ENCODE data around the gene TAF4B. TPM values are rescaled to one million over a fixed set of nuclear protein-coding genes. Genes with fewer than 3 reads are reported as not detected.

Gene TAF4B
- total RNA-seq, 1 donor from 2014 or later, result 3.2 TPM

DNA sequence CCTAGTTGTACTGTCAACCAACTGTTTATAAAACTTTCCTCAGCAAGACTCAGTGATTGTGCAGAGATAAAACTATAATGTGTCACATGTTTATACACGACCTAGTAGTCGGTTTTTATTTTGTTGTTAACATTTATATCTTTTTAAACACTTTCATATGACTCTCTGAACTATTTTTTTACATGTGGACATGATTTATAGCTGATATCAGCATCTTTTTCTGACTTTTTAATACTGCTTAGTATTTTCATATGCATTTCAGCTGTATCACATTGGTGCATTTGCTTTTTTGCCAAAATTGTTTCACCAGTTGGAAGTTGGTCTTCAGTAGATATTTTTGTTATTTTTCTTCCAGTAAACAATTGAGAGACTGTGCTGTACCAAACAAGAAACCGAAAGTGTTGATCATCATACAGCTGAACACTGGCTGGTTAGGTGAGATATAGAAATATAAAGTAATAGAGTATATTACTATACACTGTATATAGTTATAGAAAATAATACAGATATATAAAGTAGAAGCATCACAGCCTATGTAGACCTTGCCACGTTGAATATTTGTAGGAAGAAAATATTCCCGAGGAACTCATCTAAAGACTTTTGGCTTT is 167.9 kb downstream of the TAF4B start:
- H3K27me3 ChIP-seq (ENCODE audit: insufficient read depth, low read length), result no peaks in the 10 kb centered on the region
- no peak overlapping the region for H3K4me3 Mint-ChIP-seq (ENCODE audit: unreplicated experiment)
- no peak overlapping the region for H3K4me3 ChIP-seq (ENCODE audit: insufficient read depth, low read depth, low read length)
- no peaks in the 10 kb centered on the region for H3K9me3 ChIP-seq (ENCODE audit: insufficient read depth, low read depth, low read length)
- H3K27ac Mint-ChIP-seq (ENCODE audit: unreplicated experiment), result no peak overlapping the region
- H3K79me2 ChIP-seq (ENCODE audit: insufficient read depth, low read length), result no peaks in the 10 kb centered on the region
- H3K9ac ChIP-seq (ENCODE audit: low read length), result no peak overlapping the region
- no peaks in the 10 kb centered on the region for H3K4me1 ChIP-seq (ENCODE audit: insufficient read depth, low read length)
- peaks cover 1% of the 10 kb centered on the region for H3K27me3 Mint-ChIP-seq (ENCODE audit: low read depth, unreplicated experiment)
- no peaks in the 10 kb centered on the region for H3K36me3 ChIP-seq (ENCODE audit: insufficient read depth, low read length)
- H3K36me3 Mint-ChIP-seq (ENCODE audit: low read depth, unreplicated experiment), result no peaks in the 10 kb centered on the region
- no peak overlapping the region for H2AFZ ChIP-seq (ENCODE audit: low read depth, low read length)
- no peak for DNase-seq (ENCODE audit: low read depth)
- H4K20me1 ChIP-seq (ENCODE audit: insufficient read depth, low read length), result no peaks in the 10 kb centered on the region
- TF ChIP-seq, protein P1, sequence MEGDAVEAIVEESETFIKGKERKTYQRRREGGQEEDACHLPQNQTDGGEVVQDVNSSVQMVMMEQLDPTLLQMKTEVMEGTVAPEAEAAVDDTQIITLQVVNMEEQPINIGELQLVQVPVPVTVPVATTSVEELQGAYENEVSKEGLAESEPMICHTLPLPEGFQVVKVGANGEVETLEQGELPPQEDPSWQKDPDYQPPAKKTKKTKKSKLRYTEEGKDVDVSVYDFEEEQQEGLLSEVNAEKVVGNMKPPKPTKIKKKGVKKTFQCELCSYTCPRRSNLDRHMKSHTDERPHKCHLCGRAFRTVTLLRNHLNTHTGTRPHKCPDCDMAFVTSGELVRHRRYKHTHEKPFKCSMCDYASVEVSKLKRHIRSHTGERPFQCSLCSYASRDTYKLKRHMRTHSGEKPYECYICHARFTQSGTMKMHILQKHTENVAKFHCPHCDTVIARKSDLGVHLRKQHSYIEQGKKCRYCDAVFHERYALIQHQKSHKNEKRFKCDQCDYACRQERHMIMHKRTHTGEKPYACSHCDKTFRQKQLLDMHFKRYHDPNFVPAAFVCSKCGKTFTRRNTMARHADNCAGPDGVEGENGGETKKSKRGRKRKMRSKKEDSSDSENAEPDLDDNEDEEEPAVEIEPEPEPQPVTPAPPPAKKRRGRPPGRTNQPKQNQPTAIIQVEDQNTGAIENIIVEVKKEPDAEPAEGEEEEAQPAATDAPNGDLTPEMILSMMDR (IDR thresholded peaks at IDR 0.05; ENCODE audit: insufficient read depth, low read depth, low read length), result no peak
- no peak for TF ChIP-seq EZH2 (IDR thresholded peaks at IDR 0.05; ENCODE audit: insufficient read depth, low read length)
- H3K4me1 Mint-ChIP-seq (ENCODE audit: low read depth, unreplicated experiment), result no peaks in the 10 kb centered on the region
- no peak overlapping the region for H3K27ac ChIP-seq (ENCODE audit: low read depth, low read length)
- H3K4me2 ChIP-seq (ENCODE audit: low read length), result no peak overlapping the region
- H3K9me3 Mint-ChIP-seq (ENCODE audit: unreplicated experiment), result peaks cover 3% of the 10 kb centered on the region
- FAIRE-seq, result no peak

DNA sequence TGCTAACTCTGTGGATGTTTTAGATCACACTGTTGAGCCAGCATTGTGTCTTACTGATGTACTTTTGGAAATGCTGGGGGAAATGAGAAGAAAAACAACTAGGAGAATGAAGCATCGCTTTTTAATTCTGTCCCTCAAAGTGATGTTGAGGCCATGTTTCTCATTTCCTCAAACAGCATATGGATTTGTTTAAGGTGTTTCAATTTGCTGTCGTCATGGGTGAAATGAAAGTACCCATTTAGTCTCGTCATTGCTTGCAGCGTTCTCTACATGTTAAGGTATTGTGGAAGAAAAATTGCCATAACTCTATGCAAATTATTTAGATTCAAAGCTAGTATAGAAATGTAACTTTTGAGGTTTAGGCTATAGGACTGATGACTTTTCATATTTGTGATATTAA is 170.8 kb downstream of the TAF4B start:
- no peak overlapping the region for H3K27ac Mint-ChIP-seq (ENCODE audit: unreplicated experiment)
- Histone ChIP-seq H3K9me3 (ENCODE audit: insufficient read depth, low read depth, low read length) (no peaks in the 10 kb centered on the region), H3K27me3 (ENCODE audit: insufficient read depth, low read length) (no peaks in the 10 kb centered on the region), H3K4me3 (ENCODE audit: insufficient read depth, low read depth, low read length) (no peak overlapping the region), H3K9ac (ENCODE audit: low read length) (no peak overlapping the region), H4K20me1 (ENCODE audit: insufficient read depth, low read length) (no peaks in the 10 kb centered on the region), H3K79me2 (ENCODE audit: insufficient read depth, low read length) (no peaks in the 10 kb centered on the region), H3K4me2 (ENCODE audit: low read length) (no peak overlapping the region), H3K4me1 (ENCODE audit: insufficient read depth, low read length) (no peaks in the 10 kb centered on the region), H3K27ac (ENCODE audit: low read depth, low read length) (no peak overlapping the region), H3K36me3 (ENCODE audit: insufficient read depth, low read length) (no peaks in the 10 kb centered on the region), H2AFZ (ENCODE audit: low read depth, low read length) (no peak overlapping the region)
- no peak for DNase-seq (ENCODE audit: low read depth)
- TF ChIP-seq, protein P1 (IDR thresholded peaks at IDR 0.05; ENCODE audit: insufficient read depth, low read depth, low read length), result no peak
- TF ChIP-seq EZH2 (IDR thresholded peaks at IDR 0.05; ENCODE audit: insufficient read depth, low read length), result no peak
- H3K9me3 Mint-ChIP-seq (ENCODE audit: unreplicated experiment), result peaks cover 3% of the 10 kb centered on the region
- no peaks in the 10 kb centered on the region for H3K36me3 Mint-ChIP-seq (ENCODE audit: low read depth, unreplicated experiment)
- H3K27me3 Mint-ChIP-seq (ENCODE audit: low read depth, unreplicated experiment), result peaks cover 1% of the 10 kb centered on the region
- H3K4me1 Mint-ChIP-seq (ENCODE audit: low read depth, unreplicated experiment), result no peaks in the 10 kb centered on the region
- FAIRE-seq, result peak; percentile 54
- no peak overlapping the region for H3K4me3 Mint-ChIP-seq (ENCODE audit: unreplicated experiment)

DNA sequence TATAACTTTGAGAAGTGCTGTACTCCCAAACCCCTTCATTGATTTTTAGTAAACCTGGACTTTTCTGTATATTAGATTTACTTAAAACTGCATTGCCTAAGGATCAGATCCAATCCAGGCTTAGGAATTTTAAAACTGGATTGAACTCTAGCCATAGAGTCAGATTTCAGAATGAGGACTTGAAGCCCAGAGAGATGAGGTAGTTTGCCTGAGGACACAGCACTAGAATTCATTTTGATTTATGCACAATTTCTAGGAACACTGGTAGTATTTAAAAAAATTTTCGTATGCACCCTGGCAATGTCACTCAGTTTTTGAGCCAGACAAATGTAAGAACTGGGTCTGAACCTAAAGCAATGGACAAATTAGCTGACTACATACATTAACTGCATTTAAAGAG is 177.2 kb downstream of the TAF4B start:
- no peaks in the 10 kb centered on the region for H3K4me1 ChIP-seq (ENCODE audit: insufficient read depth, low read length)
- peaks cover 10% of the 10 kb centered on the region for H3K27me3 Mint-ChIP-seq (ENCODE audit: low read depth, unreplicated experiment)
- no peak for TF ChIP-seq EZH2 (IDR thresholded peaks at IDR 0.05; ENCODE audit: insufficient read depth, low read length)
- TF ChIP-seq, protein P1 (IDR thresholded peaks at IDR 0.05; ENCODE audit: insufficient read depth, low read depth, low read length), result no peak
- no peaks in the 10 kb centered on the region for H3K9me3 ChIP-seq (ENCODE audit: insufficient read depth, low read depth, low read length)
- FAIRE-seq, result no peak
- no peak overlapping the region for H2AFZ ChIP-seq (ENCODE audit: low read depth, low read length)
- H3K79me2 ChIP-seq (ENCODE audit: insufficient read depth, low read length), result no peaks in the 10 kb centered on the region
- no peak overlapping the region for H3K4me2 ChIP-seq (ENCODE audit: low read length)
- H3K27ac ChIP-seq (ENCODE audit: low read depth, low read length), result no peak overlapping the region
- peaks cover 3% of the 10 kb centered on the region for H3K9me3 Mint-ChIP-seq (ENCODE audit: unreplicated experiment)
- H3K36me3 Mint-ChIP-seq (ENCODE audit: low read depth, unreplicated experiment), result no peaks in the 10 kb centered on the region
- H3K36me3 ChIP-seq (ENCODE audit: insufficient read depth, low read length), result no peaks in the 10 kb centered on the region
- H3K4me3 ChIP-seq (ENCODE audit: insufficient read depth, low read depth, low read length), result no peak overlapping the region
- H4K20me1 ChIP-seq (ENCODE audit: insufficient read depth, low read length), result no peaks in the 10 kb centered on the region
- H3K27me3 ChIP-seq (ENCODE audit: insufficient read depth, low read length), result no peaks in the 10 kb centered on the region
- no peak overlapping the region for H3K4me3 Mint-ChIP-seq (ENCODE audit: unreplicated experiment)
- H3K4me1 Mint-ChIP-seq (ENCODE audit: low read depth, unreplicated experiment), result no peaks in the 10 kb centered on the region
- no peak overlapping the region for H3K9ac ChIP-seq (ENCODE audit: low read length)
- no peak for DNase-seq (ENCODE audit: low read depth)
- H3K27ac Mint-ChIP-seq (ENCODE audit: unreplicated experiment), result no peak overlapping the region
